NCI-H1417 treated with DMSO at 0.1 percent for 48 hours (cell line): ENCODE measurements around the gene TRIM62.
A peak's percentile ranks its signal among the peaks of the same experiment; 100 is the strongest.
"Not testable (repeated sequence)": the region's sequence is repeated elsewhere in the genome, so short reads cannot be mapped to it uniquely, and the experiment has no call there.

Experiments
- DNase-seq: peaks from one replicate; lab custom pipeline; 2025; lab: John Stamatoyannopoulos, UW

The TRIM62 gene

GRCh38 chr1:33133478-33134105, 48.3 kb downstream of the TRIM62 start:
- no peak for DNase-seq

DNA sequence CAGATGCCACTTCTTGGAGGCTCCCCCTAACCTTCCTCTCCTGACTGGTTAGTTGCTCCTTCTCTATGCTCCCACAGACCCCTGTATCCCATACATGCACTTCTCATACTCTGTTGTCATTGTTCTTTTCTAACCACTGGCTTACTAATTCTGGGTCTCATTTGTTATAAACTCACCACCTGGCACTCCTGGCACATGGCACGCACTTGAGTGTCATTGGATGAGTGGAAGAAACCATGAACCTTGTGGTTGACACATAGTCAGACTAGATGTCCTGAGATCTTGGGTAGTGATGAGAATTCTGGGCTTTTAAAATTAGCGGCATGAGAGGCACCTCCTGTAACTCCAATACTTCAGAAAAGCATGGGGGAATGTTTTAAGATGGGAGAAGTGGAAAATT, 49.3 kb downstream of the TRIM62 start:
- no peak for DNase-seq

DNA sequence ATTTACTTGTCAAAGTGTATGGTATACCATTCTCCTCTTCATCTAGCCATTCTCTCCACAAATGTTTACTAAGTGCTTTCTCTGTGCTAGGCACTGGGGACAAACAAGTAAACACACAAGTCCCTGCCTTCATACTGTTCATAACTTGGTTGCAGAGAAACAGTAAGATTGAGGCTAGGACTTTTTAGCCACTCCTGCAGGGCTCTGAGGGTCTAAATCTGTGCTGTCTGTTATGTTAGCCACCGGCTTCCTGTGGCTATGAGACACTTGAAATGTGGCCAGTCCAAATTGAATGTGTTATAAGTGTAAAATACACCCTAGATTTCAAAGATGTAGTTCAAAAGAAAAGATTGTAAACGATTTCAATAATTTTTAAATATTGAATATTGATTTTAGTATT, 50.7 kb downstream of the TRIM62 start:
- no peak for DNase-seq

DNA sequence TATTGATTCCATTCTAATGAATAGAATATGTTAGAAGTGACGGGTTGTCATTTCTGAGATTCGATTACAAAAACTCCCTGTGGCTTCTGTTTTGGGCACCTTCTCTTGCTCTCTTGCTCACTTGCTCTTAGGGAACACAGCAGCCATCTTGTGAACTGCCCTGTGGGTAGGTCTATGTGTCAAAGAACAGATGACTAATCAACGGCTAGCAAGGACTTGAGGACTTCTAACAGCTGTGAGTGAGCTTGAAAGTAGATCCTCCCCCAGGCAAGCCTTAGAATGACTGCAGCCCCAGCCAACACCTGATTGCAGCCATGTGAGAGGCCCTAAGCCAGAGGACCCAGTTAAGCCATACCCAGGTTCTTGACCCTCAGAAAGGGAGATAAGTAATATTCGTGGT, 51.5 kb downstream of the TRIM62 start:
- DNase-seq, result no peak

DNA sequence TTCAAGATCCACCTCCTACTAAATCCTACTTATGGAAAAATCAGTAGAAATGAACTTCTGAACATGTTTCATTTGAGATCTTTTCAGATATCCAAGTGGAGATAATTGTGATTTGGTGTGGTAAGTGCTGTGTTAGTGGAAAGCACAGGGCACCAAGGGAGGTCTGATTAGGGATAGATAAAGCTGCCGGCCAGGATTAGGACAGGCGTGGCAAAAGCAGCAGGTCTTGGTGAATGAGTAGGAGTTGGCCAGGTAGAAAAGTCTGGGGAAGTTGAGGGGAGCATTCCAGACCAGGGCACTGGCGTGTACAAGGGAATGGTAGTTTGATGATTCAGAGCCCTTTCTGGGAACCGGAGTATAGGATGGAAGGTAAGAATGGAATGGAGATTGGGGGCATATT, 53.1 kb downstream of the TRIM62 start:
- DNase-seq, result no peak

DNA sequence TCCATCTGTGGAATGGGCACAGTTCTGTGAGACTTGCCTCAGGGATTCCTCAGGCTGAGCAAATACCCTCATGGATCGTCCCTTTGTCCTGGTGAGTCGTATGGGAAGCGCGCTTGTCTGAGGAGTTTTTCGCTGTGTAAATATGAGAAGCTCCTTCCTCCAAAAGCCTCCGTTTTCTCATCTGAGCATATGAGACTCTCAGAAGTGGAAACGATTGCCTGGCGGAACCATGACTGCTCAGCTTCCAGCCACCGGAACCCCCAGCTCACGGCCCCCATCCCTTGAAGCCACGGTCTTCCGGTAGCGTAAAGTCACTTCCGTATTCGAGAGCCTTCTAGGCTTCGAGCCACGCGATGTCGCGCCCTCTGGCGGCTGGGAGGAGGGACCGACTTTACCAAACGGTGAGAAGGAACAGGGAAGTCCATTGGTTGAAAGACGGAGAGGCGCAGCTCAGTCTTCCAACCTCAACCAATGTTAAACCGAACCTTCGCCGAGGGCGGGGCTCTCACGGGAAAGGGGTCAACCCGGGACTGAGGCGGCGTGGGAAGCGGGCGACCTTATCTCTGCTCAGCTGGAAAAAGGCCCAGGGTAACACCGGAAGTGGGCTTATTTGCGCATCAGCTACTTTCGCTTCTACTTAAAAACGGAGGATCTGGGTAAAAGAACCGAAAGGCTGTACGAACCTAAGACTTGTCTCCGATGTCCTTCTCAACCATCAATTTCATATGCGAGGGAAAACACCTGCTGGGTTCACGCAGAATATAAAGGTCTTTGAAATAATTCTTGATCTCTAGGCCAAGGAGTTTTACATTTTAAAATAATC, 54.6 kb downstream of the TRIM62 start:
- DNase-seq, result peak; percentile 96

GRCh38 chr1:33126411-33127000, 55.3 kb downstream of the TRIM62 start:
- DNase-seq, result no peak

GRCh38 chr1:33124647-33125046, 57.2 kb downstream of the TRIM62 start:
- DNase-seq, result not testable (repeated sequence)

GRCh38 chr1:33123266-33123665, 58.6 kb downstream of the TRIM62 start:
- no peak for DNase-seq

- DNase-seq, result no peak
Observed at GRCh38 chr1:33122483-33123178, 59.2 kb downstream of the TRIM62 start.

DNA sequence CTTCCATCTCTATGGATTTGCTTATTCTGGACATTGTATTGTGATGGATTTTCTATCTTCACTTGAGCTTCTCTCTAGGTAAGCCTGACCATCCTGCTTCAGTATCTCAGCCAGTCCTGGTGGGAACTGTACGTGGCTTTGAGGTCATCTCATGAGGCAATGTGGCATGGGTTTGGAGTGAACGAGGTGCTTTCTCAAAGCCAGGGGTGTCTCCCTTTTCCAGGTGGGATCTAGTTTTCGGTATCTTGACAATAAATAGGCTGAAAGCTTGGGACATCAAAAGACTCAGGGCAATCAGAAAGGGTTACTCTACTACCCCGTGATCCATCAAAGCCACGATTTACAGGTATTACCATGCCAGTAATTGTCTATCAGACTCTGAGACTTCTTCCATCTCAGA, 60.1 kb downstream of the TRIM62 start:
- DNase-seq, result no peak

DNA sequence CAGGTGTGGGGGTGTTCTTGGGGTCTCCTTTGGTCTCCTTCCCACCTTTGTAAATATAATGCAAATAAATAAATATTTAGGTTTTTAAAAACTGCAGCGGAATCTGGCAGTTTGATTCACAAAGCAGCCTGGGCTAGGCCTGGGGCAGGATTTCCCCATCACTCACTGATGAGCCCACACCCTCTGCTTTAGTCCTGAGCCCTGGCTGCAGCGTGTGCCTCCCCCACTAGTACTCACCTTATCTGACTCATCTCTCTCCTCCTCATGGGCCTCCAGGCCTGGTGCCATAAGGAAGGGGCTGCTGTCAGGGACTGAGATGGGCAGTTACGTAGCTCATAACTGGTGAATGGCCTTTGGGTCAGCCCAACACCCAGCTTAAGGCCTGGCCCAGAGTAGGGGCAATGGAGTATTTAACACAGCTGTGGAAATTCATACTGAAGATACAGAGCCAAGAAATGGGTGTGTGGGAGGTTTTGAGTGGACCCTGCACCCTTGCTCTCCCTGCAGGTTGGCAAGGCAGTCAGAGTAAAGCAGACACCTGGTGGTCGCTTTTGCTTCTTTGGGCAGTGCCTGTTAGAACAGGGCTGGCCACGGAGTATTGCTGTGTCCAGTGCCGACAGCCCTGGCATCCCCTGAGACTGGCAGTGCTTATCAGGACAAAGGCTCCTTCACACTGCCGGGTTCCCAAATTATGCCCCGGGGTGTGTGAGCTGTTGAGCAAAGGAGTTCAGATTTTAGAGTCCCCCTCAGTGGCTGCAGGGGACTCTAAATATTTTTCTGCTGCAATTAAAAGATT, 61.2 kb downstream of the TRIM62 start:
- no peak for DNase-seq

DNA sequence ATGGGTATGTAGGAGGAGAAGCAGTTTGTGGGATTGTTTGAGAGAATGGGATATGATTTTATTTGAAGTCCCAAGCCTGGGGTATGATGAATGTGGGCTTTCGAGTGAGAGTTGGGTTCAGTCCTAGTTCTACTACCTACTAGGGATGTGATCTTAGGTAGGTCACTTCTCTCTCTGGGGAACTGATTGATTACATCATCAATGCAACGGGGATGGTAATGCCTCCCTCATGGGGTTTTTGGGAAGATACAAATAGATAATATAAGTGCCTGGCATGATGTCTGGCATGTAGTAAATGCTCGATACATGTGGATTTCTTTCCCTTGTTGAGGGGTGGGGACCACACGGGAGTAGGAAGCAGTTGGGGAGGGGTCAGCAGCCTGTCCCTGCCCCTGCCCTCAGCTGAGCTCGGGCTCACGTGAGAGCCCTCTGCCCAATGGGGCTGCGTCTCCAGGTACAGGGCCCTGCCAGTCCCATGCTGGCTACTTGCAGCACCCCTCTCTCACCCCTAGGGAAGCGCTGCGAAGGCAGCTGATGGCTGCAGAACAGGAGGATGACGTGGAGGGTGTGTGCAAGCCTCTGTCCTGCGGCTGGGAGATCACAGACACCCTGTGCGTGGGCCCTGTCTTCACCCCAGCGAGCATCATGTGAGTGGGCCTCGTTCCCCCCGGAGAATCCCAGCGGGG, 62.2 kb downstream of the TRIM62 start:
- DNase-seq, result no peak

DNA sequence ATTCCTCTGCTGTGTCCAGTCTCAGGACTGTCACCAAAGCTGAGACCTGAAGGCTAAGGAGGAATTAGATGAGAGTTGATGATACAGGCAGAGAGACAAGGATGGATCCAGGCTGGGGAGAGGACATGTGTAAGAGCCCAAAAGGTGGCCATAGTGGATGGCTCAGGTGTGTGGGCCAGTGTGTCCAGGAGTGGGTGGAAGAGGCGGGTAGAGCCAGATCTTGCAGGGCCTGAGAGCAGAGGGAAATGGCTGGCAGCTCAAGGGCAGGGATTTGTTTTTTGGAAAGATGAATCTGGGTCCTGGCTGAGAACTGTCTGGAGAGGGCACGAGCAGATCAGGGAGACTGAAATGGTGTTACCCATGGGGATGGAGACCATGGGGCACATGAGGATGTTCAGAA, 62.8 kb downstream of the TRIM62 start:
- DNase-seq, result no peak

GRCh38 chr1:33118274-33118673, 63.6 kb downstream of the TRIM62 start:
- no peak for DNase-seq

DNA sequence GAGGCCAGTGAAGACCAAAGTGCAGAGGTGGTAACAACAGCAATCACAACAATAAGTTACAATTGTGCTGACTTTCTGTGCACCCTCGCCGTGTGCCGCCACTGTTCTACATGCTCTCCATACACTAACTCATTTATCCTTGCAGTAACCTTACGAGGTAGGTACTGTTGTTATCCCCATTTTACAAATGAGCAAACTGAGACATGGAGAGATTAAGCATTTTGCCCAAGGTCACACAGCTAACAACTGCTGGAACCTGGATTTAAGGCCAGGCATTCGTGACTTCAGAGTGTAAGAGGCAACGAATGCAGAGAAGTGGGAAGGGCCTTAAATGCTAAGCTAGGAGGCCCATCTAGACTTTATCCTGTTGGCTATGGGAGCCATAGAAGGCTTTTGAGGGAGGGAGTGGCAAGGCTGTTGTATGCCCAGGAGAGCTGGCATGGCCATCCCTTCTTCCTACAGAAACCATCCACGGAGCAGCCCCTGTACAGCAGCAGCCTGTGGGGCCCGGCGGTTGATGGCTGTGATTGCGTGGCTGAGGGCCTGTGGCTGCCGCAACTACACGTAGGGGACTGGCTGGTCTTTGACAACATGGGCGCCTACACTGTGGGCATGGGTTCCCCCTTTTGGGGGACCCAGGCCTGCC, 64.3 kb downstream of the TRIM62 start:
- DNase-seq, result no peak

GRCh38 chr1:33111965-33112364, 69.9 kb downstream of the TRIM62 start:
- no peak for DNase-seq

GRCh38 chr1:33110477-33110876, 71.4 kb downstream of the TRIM62 start:
- no peak for DNase-seq

DNA sequence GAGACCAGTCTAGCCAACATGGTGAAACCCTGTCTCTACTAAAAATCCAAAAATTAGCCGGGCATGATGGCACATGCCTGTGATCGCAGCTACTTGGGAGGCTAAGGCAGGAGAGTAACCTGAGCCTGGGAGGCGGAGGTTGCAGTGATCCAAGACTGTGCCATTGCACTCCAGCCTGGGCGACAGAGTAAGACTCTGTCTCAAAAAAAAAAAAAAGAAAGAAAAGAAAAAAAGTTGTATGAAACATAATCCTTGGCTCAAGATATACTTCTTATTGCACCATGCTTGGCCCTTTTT, 81.8 kb downstream of the TRIM62 start:
- not testable (repeated sequence) for DNase-seq

DNA sequence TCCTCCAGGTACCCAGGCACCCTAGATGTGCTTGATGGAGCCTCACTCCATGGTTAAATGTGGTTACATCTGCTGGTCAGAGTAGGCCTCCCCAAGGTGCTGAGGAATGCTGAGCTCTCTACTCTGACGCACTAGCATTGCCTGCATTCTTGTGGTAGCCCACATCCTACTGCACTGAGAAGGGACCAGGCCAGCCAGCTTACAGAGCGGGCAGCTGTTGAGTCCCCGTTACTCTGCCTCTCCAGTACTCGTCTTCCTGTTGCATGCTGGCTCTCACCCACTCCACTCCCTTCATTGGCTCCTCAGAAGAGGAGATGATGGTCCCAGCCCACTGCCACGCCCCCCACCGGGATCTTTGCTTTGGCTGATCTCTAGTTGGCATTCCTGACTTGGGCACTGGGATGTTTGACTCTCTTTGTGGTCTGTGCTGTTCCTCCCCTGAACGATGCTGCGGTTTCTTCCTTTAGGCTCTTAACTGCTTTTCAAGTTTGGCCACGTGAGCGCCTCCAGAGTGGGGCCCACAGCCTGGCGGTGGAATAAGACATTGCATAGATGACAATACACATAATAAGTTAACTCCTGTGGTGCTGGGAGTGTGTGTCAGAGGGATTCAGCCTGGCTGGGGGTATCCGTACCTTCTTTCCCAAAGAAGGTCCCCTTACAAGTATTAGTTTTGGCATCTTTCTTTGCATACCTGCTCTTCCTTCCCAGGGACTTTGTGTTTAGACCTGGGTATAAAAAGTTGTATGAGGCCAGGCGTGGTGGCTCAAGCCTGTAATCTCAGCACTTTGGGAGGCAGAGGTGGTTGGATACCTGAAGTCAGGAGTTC, 82.3 kb downstream of the TRIM62 start:
- no peak for DNase-seq
